GM19043 (cell line): ENCODE measurements around the gene ZNF770.
"Not testable (repeated sequence)": the region's sequence is repeated elsewhere in the genome, so short reads cannot be mapped to it uniquely, and the experiment has no call there.

Experiments
- ATAC-seq: cut with Tn5 transposase; IDR thresholded peaks from one replicate; pipeline ENCODE4 v1.9.1; 2021; ENCODE audit warnings: low read depth; ENCODE audit not compliant: unreplicated experiment

ZNF770 gene

DNA sequence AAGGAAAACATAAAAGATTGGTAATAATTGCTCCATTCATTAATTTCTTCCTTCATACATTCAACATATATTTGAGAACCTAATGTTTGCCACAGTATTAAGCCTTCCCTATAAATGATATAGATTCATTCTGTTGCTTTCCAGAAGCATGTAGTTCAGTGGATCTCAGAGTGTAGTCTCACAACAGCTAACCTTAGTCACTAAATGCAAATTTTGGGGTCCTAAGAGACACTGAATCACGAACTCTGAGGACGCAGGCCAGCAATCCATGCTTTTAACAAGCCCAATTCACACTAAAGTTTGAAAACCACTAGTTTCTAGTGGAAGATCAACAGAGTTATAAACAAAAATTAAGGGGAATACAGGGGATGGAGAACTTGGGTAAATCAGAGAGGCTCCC, 11.3 kb downstream of the ZNF770 start:
- no peak for ATAC-seq

DNA sequence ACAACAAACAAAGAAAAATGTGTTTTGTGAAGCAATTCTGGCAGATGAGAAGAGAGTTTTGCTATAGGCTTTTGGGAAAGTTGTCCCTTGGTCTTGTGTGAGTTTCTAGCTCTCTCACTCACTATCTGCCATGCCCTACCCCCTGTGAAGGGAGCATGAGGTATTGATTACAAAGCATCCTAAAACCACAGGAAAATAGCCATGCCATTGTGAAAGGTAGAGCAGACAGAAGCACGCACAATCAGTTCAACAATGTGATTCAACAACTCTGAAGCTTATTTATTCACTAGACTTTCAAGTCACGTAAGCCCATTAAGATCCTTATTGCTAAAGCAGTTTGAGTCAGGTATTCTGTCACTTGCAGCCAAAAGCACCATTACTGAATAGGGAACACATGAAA, 12.0 kb downstream of the ZNF770 start:
- ATAC-seq = no peak

DNA sequence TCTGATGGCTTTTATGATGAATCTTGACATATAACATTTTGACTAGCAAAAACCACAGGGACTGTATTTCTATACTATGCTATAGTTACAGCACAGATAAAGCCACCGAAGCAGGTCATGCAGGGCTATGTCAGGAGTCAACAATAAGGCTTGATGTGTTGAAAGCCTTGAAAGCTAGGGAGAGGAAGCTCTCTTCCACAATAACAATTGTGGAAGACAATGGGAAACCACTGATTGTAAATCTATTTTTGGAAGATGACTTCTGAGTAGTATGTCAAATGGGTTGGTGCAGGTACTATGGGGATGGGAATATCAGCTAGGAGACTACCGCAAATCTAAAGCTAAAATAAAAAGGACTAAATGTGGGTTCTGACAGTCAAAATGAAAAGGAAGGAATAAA, 14.6 kb downstream of the ZNF770 start:
- ATAC-seq = no peak

DNA sequence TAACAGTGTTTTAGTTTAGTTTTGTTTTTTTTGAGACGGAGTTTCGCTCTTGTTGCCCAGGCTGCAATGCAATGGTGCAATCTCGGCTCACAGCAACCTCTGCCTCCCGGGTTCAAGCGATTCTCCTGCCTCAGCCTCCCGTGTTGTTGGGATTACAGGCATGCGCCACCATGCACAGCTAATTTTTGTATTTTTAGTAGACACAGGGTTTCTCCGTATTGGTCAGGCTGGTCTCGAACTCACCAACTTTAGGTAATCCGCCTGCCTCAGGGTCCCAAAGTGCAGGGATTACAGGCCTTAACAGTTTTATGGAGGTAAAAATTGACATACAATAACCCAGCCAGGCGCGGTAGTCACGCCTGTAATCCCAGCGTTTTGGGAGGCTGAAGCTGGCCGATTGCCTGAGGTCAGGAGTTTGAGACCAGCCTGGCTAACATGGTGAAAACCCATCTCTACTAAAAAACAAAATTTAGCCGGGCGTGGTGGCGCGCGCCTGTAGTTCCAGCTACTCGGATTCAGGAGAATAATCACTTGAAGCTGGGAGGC, 17.9 kb downstream of the ZNF770 start:
- not testable (repeated sequence) for ATAC-seq

DNA sequence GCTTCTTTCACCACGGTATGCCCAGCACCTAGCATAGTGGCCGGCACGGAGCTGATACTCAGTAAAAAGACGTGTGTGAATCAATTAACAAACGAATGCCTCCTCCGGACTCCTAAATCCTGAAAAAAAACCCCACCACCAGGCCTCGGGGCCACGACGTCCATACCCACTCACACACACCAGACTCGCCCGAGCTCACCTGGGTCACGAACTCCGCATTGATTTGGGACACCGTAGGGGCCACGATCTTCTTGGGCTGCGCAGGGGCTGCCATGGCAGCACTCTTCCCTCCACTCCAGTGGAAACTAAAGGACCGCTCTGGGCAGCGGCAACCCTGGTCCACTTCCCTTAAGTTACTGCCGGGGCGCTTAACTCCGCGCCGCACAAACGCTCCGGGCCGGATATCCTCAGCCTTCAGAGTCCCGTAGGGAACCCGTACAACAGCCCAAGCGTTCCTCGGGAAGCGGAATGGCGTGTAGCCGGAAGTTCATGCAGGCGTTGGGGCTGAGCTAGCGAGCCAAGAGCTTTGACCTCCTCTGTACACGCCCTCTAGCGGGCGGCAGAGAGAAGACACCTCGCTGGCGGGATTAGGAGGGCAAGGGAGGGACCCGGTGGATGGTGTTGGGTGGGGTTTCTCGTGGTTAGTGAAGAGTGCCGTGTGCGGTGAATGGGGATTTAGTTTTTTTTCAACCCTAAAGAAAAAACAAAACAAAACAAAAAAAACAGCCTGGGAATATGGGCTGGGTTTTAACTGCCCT, 18.6 kb downstream of the ZNF770 start, which contains the start of gene AQR:
TSS of gene AQR (minus strand) at position 403 of the 758 bp plus-strand sequence. CDS start at position 274, 129 bp downstream.
- peak; percentile 98 for ATAC-seq

DNA sequence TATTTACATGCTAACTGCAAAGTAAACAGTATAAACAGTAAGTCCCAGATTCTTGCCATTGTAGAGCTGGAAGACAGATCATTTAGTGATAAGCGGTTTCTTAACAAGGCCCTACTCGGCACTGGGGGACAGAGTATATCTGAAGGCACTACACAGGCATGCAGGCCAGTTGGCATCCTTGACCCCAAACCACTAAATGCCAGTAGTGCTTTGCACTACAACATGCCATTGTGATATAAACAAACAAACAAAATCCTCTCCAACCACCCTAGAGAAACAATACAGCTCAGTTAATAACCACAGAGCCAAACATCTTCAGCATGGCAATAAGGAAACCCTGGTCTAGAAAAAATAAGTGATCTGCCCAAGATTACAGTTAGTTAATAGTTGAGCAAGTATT, 23.8 kb downstream of the ZNF770 start:
- ATAC-seq = no peak

DNA sequence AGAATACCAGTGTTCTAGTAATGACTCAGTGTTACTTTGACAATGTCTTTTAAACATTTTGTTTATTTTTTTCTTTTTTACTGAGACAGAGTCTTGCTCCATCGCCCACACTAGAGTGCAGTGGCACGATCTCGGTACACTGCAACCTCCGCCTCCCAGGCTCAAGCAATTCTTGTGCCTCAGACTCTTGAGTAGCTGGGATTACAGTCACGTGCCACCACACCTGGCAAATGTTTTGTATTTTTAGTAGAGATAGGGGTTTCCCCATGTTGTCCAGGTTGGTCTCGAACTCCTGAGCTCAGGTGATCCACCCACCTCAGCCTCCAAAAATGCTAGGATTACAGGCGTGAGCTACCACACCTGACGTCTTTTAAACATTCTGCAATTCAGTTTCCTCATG, 34.2 kb downstream of the ZNF770 start:
- no peak for ATAC-seq

DNA sequence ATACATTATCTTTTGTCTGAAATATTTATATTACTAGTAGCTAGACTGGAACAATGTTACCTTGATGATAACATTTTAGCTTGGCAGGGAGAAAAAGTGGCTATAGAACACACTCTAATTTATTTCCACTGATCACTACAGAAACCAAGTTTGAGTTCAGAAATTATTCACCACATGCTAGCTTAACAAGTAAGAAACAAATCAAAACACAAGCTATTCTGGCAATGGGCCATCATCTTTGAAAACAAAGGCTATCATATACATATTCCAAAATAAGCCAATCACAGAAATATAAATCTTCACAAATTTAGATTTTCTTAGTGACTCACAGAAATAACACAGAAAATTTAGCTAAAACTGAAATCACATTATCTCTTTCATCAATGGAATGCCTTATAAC, 35.6 kb downstream of the ZNF770 start:
- ATAC-seq = no peak

DNA sequence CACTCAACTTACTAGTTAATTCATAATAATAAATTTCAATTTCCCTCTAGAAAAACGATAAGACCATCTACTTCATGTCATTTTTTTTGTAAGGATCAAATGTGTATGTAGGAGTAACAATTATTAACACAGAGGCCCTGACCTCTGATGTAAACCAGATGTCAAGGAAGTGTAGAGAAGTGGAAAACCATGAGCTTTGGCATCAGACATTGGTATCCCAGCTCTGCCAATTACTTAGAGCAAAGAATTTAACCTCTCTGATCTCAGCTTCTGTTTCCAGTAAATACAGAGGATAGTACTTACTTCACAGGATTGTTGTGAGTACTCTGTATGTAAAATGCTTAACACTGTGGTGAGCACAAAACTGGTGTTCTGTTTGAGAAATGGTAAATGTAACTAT, 36.1 kb downstream of the ZNF770 start:
- no peak for ATAC-seq

DNA sequence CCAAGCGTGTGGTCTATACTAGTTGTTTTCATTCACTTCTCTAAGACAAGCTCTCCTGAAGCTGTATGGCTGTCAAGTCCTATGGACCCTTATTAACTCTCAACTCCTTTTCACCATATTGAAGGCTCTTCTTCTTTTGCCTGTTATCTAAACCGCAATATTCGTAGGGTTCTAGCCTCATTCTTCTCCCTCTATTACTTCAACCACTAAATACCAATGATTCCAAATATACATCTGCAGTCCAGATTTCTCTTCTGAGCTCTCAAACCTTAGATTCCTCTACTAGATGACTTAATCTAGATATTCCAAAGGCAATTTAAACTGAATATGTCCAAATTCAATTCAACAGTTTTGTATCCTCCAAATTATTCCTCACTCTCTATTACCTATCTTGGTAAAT, 43.2 kb downstream of the ZNF770 start:
- no peak for ATAC-seq

DNA sequence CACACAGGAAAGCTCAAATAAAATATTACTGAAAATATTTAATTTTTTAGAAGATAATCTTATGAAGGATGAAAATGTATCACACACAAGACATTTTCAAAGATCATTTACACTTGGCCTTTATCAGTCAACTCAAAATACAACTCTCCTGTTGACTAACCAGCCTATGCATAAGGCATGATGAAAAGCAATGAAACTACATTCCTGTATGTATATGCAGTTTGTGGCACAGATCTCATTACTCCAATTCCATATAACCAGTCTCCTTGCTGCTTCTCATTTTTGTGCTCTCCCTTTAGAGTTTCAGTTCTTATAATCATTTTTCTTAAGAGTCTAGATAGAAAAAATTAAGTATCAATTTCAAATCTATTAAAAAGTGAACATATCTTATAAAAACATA, 44.4 kb downstream of the ZNF770 start:
- no peak for ATAC-seq

DNA sequence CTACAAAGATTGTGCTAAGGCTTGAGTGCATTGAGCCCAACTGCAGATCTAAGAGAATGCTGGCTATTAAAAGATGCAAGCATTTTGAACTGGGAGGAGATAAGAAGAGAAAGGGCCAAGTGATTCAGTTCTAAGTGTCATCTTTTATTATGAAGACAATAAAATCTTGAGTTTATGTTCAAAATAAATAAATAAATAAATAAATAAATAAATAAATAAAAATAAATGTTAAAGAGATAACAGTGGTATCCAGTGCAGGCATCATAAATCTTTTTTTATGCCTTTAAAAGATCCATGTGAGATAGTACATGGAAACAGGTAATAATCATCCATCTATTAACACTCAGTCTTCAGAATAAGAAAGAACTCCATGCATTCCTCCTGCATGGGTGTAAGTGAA, 44.8 kb downstream of the ZNF770 start:
- not testable (repeated sequence) for ATAC-seq

DNA sequence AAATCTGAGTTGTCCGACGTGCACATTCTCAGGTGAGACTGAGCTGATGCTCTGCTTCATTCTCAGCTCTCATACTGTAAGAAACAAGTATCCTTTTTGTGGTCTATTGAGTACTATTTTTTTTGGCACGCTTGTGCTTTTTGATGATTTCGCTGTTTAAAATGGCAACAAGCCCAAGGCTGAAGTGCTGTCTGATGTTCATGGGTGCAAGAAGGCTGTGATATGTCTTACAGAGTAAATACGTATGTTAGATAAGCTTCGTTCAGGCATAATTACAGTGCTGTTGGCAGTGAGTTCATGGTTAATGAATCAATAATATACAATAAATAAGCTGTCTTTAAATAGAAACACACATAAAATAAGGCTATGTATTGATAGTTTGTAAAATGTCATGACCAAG, 45.7 kb downstream of the ZNF770 start:
- ATAC-seq = no peak

DNA sequence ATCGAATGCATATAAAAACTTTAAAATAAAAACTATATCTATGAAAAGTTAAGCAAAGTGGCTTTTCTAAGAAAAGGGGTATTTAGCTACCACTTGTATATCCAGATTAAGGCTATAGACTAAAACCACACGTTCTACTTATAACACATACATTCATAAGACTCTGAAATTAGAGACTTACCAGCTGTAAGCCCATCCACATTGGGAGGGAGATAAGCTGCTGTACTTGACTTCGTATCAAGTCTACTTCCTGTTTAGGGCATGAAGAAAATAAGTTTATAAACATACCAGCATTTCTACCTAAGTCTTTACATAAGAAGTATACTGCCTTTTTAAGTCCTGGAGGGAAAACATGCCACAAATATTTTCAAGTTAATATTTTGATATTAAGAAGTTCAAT, 46.3 kb downstream of the ZNF770 start:
- ATAC-seq = no peak

DNA sequence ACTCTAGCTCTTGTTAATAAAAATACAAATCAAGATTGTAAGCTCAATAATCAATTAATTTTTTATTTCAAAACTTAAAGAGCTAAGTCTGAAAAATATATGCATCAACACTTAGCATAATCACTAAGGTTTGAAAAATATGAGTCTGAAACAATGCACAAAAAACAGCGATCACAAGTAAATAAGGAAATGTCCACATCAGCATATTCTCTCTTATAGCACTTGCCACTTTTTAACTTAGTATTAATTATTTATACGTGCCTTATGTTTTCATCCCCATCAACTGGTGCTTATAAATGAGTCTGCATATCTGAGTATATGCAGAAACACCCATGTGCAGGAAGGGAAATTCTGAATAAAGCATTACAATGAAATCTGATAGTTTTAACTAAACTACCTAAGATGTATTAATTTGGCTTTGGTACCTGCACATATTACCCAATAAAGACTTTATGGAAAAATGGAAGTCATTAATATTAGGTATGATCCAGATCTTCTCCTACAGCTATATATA, 46.8 kb downstream of the ZNF770 start:
- no peak for ATAC-seq

DNA sequence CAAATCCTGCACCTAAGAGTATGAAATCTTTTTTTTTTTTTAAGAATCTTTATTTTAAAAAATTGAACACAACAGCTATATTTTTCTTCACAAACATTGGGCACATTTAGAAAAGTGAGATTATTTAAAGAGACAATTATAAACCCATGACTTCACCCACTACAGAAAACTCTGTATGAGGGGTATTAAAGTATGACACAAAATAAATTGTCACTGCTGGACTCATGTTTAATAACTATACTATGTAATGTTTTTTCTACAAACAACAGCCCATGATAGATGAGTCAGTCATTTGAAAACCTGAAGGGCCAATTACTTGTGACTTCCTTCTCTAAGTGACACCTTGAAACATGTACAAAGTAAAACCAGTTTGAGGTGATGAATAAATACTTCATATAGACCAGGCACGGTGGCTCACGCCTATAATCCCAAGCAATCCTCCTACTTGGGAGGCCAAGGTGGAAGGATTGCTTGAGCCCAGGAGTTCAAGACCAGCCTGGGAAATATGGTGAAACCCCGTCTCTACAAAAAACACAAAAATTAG, 54.6 kb downstream of the ZNF770 start:
- no peak for ATAC-seq

DNA sequence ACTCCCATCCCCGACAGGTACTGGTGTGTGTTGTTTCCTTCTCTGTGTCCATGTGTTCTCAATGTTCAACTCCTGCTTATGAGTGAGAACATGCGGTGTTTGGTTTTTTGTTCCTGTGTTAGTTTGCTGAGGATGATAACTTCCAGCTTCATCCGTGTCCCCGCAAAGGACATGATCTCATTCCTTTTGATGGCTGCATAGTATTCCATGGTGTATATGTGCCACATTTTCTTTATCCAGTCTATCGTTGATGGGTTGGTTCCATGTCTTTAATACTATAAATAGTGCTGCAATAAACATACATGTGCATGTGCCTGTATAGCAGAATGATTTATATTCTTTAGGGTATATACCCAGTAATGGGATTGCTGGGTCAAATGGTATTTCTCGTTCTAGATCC, 59.7 kb downstream of the ZNF770 start:
- ATAC-seq = not testable (repeated sequence)
